K562 (cell line): ENCODE results near the gene FLT1. TPM values are rescaled to one million over a fixed set of nuclear protein-coding genes. Genes with fewer than 3 reads are reported as not detected.
A peak's percentile ranks its signal among the peaks of the same experiment; 100 is the strongest.

ENCODE experiments used
- FOXA3 ChIP-seq, 2 experiments: fragments of 450-650 bp in 1 of 2; sonication (generic) in 1 of 2; formaldehyde crosslinking; IDR thresholded peaks in 1 of 2; conservative IDR thresholded peaks in 1 of 2; 2 replicates each; pipeline versions ENCODE4 v1.4.0 to v1.8.0; 2020 to 2022; ENCODE audit warnings: mild to moderate bottlenecking in 2 of 2, missing genetic modification reagents in 1 of 2
- JUND ChIP-seq, 2 experiments: IDR thresholded peaks; 2 replicates in 1 of 2; 3 replicates in 1 of 2; pipeline ENCODE4 v1.6.1; 2011; ENCODE audit warnings: borderline replicate concordance in 2 of 2, low read depth in 2 of 2, low read length in 2 of 2, improper control_type of control experiment in 1 of 2, missing biosample characterization in 1 of 2, missing genetic modification characterization in 1 of 2, missing genetic modification reagents in 1 of 2
- MITF ChIP-seq: IDR thresholded peaks from 2 replicates; pipeline ENCODE4 v1.6.1; 2014; ENCODE audit warnings: antibody characterized with exemption
- NR1H2 ChIP-seq: sonication (generic); formaldehyde crosslinking; IDR thresholded peaks from 2 replicates; pipeline ENCODE4 v1.4.0; 2020; ENCODE audit warnings: mild to moderate bottlenecking, missing genetic modification reagents
- NR2C1 ChIP-seq, 2 experiments: fragments of 450-650 bp; IDR thresholded peaks; 2 replicates each; pipeline ENCODE4 v1.6.1; 2017; ENCODE audit warnings: mild to moderate bottlenecking in 2 of 2, antibody characterized with exemption in 1 of 2, inconsistent platforms in 1 of 2, missing compliant biosample characterization in 1 of 2, missing genetic modification characterization in 1 of 2
- PML ChIP-seq: IDR thresholded peaks from 2 replicates; pipeline ENCODE4 v1.6.1; 2012; ENCODE audit warnings: low read length, inconsistent platforms
- RAD21 ChIP-seq, 2 experiments: fragments of 250-450 bp in 1 of 2; fragments of 450-650 bp in 1 of 2; sonication (Bioruptor Pico) in 1 of 2; formaldehyde crosslinking in 1 of 2; IDR thresholded peaks in 1 of 2; conservative IDR thresholded peaks in 1 of 2; 2 replicates each; pipeline versions ENCODE4 v1.4.0 to v1.8.0; 2020 to 2022; ENCODE audit warnings: mild to moderate bottlenecking in 2 of 2, moderate library complexity in 1 of 2
- SMAD1 ChIP-seq: fragments of 150-350 bp; IDR thresholded peaks from 2 replicates; pipeline ENCODE4 v1.6.1; 2014; ENCODE audit warnings: low read length, low read depth; ENCODE audit not compliant: partially characterized antibody
- ZBTB40 ChIP-seq, 2 experiments: fragments of 450-650 bp in 1 of 2; sonication (generic) in 1 of 2; formaldehyde crosslinking in 1 of 2; IDR thresholded peaks; 2 replicates each; pipeline versions ENCODE4 v1.7.1 to v1.9.0; 2016 to 2022; ENCODE audit warnings: inconsistent platforms in 1 of 2, mild to moderate bottlenecking in 1 of 2, missing genetic modification reagents in 1 of 2
- ZNF3 ChIP-seq: fragments of 250-450 bp; sonication (Bioruptor Pico); IDR thresholded peaks from 2 replicates; pipeline ENCODE4 v1.5.0; 2021; ENCODE audit warnings: mild to moderate bottlenecking, moderate library complexity
- polyA plus RNA-seq, 8 experiments: library from polyadenylated mRNA; depleted of rRNA in 4 of 8; stranded (reverse) in 5 of 8; unstranded in 3 of 8; fragments of >200 nt; fragmentation: Nextera tagmentation in 2 of 8; fragmentation: Illumina TruSeq in 1 of 8; extraction: Ambion mirVana in 2 of 8; extraction: Trizol in 1 of 8; gene quantifications; 2 replicates each; pipeline versions ENCODE4 v1.2.1 to v1.2.3, GENCODE V29; 2011 to 2014; ENCODE audit warnings: inconsistent platforms in 1 of 8, missing spikeins in 1 of 8
- total RNA-seq, 7 experiments: library from RNA; depleted of rRNA in 6 of 7; stranded (reverse); fragments of >200 nt in 6 of 7; fragmentation: Illumina TruSeq in 2 of 7; extraction: Trizol in 2 of 7; gene quantifications; 2 replicates each; pipeline versions ENCODE4 v1.2.1 to v1.2.3, GENCODE V29; 2011 to 2021; ENCODE audit warnings: low replicate concordance in 1 of 7
- TF ChIP-seq, protein P1 (sequence below): sonication (generic); formaldehyde crosslinking; IDR thresholded peaks from 2 replicates; pipeline ENCODE4 v1.8.1; 2023; ENCODE audit warnings: mild to moderate bottlenecking, missing genetic modification reagents
- TF ChIP-seq, protein P2 (sequence below): sonication (generic); formaldehyde crosslinking; IDR thresholded peaks from 2 replicates; pipeline ENCODE4 v1.4.0; 2020; ENCODE audit warnings: mild to moderate bottlenecking, missing genetic modification reagents

The FLT1 gene
- total and polyA plus RNA-seq, 9 of the 15 experiments (the other 6 are each of a cell fraction or from before 2014, with no cell fraction given): 0.01 to 2.0 (median 0.22) TPM

GRCh38 chr13:28528848-28529247, 33.9 kb upstream of the FLT1 start (continued):
- TF ChIP-seq PML (no peak), JUND (IDR thresholded peaks at IDR 0.05; ENCODE audit: borderline replicate concordance, low read depth, low read length) (no peak), JUND (tag; IDR thresholded peaks at IDR 0.05; ENCODE audit: borderline replicate concordance, low read depth, low read length) (no peak), NR2C1 (IDR thresholded peaks at IDR 0.05) (no peak), NR2C1 (tag; IDR thresholded peaks at IDR 0.05) (peak; percentile 68), ZNF3 (CRISPR knock-in tag) (no peak), RAD21 (CRISPR knock-in tag; conservative IDR thresholded peaks at IDR 0.05 in 1 of 2, IDR thresholded peaks at IDR 0.05 in 1 of 2) (peak; percentile 25 to 41), NR1H2 (no peak), FOXA3 (CRISPR knock-in tag; conservative IDR thresholded peaks at IDR 0.05 in 1 of 2, IDR thresholded peaks at IDR 0.05 in 1 of 2) (no peak), ZBTB40 (IDR thresholded peaks at IDR 0.05) (no peak), ZBTB40 (CRISPR knock-in tag; IDR thresholded peaks at IDR 0.05) (no peak), SMAD1 (no peak), MITF (no peak)
- TF ChIP-seq, protein P1, sequence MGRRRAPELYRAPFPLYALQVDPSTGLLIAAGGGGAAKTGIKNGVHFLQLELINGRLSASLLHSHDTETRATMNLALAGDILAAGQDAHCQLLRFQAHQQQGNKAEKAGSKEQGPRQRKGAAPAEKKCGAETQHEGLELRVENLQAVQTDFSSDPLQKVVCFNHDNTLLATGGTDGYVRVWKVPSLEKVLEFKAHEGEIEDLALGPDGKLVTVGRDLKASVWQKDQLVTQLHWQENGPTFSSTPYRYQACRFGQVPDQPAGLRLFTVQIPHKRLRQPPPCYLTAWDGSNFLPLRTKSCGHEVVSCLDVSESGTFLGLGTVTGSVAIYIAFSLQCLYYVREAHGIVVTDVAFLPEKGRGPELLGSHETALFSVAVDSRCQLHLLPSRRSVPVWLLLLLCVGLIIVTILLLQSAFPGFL: no peak
- TF ChIP-seq, protein P2, sequence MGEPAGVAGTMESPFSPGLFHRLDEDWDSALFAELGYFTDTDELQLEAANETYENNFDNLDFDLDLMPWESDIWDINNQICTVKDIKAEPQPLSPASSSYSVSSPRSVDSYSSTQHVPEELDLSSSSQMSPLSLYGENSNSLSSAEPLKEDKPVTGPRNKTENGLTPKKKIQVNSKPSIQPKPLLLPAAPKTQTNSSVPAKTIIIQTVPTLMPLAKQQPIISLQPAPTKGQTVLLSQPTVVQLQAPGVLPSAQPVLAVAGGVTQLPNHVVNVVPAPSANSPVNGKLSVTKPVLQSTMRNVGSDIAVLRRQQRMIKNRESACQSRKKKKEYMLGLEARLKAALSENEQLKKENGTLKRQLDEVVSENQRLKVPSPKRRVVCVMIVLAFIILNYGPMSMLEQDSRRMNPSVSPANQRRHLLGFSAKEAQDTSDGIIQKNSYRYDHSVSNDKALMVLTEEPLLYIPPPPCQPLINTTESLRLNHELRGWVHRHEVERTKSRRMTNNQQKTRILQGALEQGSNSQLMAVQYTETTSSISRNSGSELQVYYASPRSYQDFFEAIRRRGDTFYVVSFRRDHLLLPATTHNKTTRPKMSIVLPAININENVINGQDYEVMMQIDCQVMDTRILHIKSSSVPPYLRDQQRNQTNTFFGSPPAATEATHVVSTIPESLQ (CRISPR knock-in tag): no peak
